HepG2 (cell line): ENCODE results near the gene PFN1. TPM values are rescaled to one million over a fixed set of nuclear protein-coding genes. Genes with fewer than 3 reads are reported as not detected.
A peak's percentile ranks its signal among the peaks of the same experiment; 100 is the strongest.

Experiments
- CREB1 ChIP-seq, 2 experiments: fragments of 450-650 bp in 1 of 2; IDR thresholded peaks; 2 replicates each; pipeline ENCODE4 v1.6.1; 2016 to 2017; ENCODE audit warnings: control low read depth in 1 of 2, mild to moderate bottlenecking in 1 of 2, missing compliant biosample characterization in 1 of 2, missing genetic modification characterization in 1 of 2
- IKZF5 ChIP-seq: IDR thresholded peaks from 2 replicates; pipeline ENCODE4 v1.6.1; 2018; ENCODE audit warnings: missing genetic modification reagents, mild to moderate bottlenecking, missing compliant biosample characterization
- MATR3 ChIP-seq: sonication (generic); formaldehyde crosslinking; IDR thresholded peaks from 2 replicates; pipeline ENCODE4 v1.4.0; 2020; ENCODE audit warnings: missing genetic modification reagents
- NCOA1 ChIP-seq: sonication (generic); formaldehyde crosslinking; IDR thresholded peaks from 2 replicates; pipeline ENCODE4 v1.9.0; 2021; ENCODE audit warnings: missing genetic modification reagents
- NONO ChIP-seq, 2 experiments: fragments of 450-650 bp in 1 of 2; sonication (generic) in 1 of 2; formaldehyde crosslinking in 1 of 2; IDR thresholded peaks in 1 of 2; conservative IDR thresholded peaks in 1 of 2; 2 replicates each; pipeline versions ENCODE4 v1.6.1 to v1.8.0; 2017 to 2022; ENCODE audit warnings: mild to moderate bottlenecking in 1 of 2, missing genetic modification reagents in 1 of 2, moderate library complexity in 1 of 2
- TBX2 ChIP-seq: sonication (generic); formaldehyde crosslinking; IDR thresholded peaks from 2 replicates; pipeline ENCODE4 v1.5.0; 2020; ENCODE audit warnings: missing genetic modification reagents, mild to moderate bottlenecking, borderline replicate concordance
- polyA plus RNA-seq, 8 experiments: library from polyadenylated mRNA; depleted of rRNA in 3 of 8; stranded (reverse) in 7 of 8; unstranded in 1 of 8; fragments of >200 nt; fragmentation: Illumina TruSeq in 4 of 8; extraction: Trizol in 4 of 8; gene quantifications; 2 replicates each; pipeline versions ENCODE4 v1.2.1 to v1.2.3, GENCODE V29; 2011 to 2016; ENCODE audit warnings: low read depth in 4 of 8, missing spikeins in 1 of 8, mixed read lengths in 1 of 8; ENCODE audit not compliant: insufficient read depth in 1 of 8
- total RNA-seq, 5 experiments: library from RNA; depleted of rRNA; stranded (reverse); fragments of >200 nt; fragmentation: Illumina TruSeq; extraction: Trizol; gene quantifications; 2 replicates each; pipeline ENCODE4 v1.2.3, GENCODE V29; 2016; ENCODE audit warnings: low read depth in 1 of 5
- TF ChIP-seq, protein P1 (sequence below): sonication (generic); formaldehyde crosslinking; IDR thresholded peaks from 2 replicates; pipeline ENCODE4 v1.9.0; 2021; ENCODE audit warnings: mild to moderate bottlenecking, missing genetic modification reagents
- TF ChIP-seq, protein P2 (sequence below): sonication (generic); formaldehyde crosslinking; IDR thresholded peaks from 2 replicates; pipeline ENCODE4 v1.8.1; 2023; ENCODE audit warnings: mild to moderate bottlenecking, missing genetic modification reagents, borderline replicate concordance
- TF ChIP-seq, protein P3 (sequence below), 2 experiments: fragments of 450-650 bp in 1 of 2; sonication (generic) in 1 of 2; formaldehyde crosslinking in 1 of 2; IDR thresholded peaks; 2 replicates each; pipeline versions ENCODE4 v1.6.1 to v1.8.0; 2016 to 2022; ENCODE audit warnings: antibody characterized with exemption in 1 of 2, mild to moderate bottlenecking in 1 of 2, missing genetic modification reagents in 1 of 2

PFN1 gene
- total and polyA plus RNA-seq, 2 of the 13 experiments (the other 11 are each of a cell fraction or from before 2014, with no cell fraction given), result 494 to 613 TPM

DNA sequence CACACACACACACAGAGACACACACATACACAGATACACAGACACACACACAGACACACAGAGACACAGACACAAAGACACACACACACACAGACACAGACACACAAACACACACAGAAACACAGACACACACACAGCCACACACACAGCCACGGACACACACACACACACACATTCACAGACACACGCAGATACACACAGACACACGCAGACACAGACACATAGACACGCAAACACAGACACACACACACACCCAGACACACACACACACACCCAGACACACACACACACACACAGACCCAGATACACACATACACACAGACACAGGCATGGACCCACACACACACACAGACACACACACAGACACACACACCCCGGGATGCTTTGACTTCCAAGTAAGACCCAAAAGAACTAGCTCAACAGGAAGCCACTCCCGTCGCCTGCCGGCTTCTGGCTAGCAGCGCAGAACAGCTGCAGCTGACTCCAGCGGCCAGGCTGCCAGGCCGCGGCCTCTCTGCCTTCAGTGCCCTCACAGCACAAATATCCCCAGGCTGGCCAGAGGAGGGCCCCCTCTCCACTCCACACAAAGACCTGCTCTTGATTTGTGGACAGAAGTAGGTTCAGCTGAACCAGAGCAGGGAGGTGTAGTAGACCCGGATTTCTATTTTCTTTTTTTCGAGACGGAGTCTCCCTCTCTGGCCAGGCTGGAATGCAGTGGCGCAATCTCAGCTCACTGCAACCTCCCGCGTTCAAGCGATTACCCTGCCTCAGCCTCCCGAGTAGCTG is 39.4 kb downstream of the PFN1 start (continued):
- TF ChIP-seq, protein P1, sequence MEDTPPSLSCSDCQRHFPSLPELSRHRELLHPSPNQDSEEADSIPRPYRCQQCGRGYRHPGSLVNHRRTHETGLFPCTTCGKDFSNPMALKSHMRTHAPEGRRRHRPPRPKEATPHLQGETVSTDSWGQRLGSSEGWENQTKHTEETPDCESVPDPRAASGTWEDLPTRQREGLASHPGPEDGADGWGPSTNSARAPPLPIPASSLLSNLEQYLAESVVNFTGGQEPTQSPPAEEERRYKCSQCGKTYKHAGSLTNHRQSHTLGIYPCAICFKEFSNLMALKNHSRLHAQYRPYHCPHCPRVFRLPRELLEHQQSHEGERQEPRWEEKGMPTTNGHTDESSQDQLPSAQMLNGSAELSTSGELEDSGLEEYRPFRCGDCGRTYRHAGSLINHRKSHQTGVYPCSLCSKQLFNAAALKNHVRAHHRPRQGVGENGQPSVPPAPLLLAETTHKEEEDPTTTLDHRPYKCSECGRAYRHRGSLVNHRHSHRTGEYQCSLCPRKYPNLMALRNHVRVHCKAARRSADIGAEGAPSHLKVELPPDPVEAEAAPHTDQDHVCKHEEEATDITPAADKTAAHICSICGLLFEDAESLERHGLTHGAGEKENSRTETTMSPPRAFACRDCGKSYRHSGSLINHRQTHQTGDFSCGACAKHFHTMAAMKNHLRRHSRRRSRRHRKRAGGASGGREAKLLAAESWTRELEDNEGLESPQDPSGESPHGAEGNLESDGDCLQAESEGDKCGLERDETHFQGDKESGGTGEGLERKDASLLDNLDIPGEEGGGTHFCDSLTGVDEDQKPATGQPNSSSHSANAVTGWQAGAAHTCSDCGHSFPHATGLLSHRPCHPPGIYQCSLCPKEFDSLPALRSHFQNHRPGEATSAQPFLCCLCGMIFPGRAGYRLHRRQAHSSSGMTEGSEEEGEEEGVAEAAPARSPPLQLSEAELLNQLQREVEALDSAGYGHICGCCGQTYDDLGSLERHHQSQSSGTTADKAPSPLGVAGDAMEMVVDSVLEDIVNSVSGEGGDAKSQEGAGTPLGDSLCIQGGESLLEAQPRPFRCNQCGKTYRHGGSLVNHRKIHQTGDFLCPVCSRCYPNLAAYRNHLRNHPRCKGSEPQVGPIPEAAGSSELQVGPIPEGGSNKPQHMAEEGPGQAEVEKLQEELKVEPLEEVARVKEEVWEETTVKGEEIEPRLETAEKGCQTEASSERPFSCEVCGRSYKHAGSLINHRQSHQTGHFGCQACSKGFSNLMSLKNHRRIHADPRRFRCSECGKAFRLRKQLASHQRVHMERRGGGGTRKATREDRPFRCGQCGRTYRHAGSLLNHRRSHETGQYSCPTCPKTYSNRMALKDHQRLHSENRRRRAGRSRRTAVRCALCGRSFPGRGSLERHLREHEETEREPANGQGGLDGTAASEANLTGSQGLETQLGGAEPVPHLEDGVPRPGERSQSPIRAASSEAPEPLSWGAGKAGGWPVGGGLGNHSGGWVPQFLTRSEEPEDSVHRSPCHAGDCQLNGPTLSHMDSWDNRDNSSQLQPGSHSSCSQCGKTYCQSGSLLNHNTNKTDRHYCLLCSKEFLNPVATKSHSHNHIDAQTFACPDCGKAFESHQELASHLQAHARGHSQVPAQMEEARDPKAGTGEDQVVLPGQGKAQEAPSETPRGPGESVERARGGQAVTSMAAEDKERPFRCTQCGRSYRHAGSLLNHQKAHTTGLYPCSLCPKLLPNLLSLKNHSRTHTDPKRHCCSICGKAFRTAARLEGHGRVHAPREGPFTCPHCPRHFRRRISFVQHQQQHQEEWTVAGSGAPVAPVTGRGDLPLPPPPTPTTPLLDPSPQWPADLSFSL (CRISPR knock-in tag), result peak; percentile 100
- TF ChIP-seq CREB1 (IDR thresholded peaks at IDR 0.05) (peak; percentile 3; the same call in 1 of the 2 replicates), CREB1 (CRISPR knock-in tag; IDR thresholded peaks at IDR 0.05) (no peak), TBX2 (0 out of 2 replicates have a peak, but pooled peaks have one; percentile 9), IKZF5 (CRISPR knock-in tag) (peak; percentile 10; the same call in 1 of the 2 replicates), MATR3 (no peak), NCOA1 (CRISPR knock-in tag) (peak; percentile 76; the same call in 1 of the 2 replicates), NONO (IDR thresholded peaks at IDR 0.05) (no peak), NONO (CRISPR knock-in tag; conservative IDR thresholded peaks at IDR 0.05) (peak; percentile 86)
- TF ChIP-seq, protein P2, sequence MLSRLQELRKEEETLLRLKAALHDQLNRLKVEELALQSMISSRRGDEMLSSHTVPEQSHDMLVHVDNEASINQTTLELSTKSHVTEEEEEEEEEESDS (CRISPR knock-in tag), result no peak
- TF ChIP-seq, protein P3, sequence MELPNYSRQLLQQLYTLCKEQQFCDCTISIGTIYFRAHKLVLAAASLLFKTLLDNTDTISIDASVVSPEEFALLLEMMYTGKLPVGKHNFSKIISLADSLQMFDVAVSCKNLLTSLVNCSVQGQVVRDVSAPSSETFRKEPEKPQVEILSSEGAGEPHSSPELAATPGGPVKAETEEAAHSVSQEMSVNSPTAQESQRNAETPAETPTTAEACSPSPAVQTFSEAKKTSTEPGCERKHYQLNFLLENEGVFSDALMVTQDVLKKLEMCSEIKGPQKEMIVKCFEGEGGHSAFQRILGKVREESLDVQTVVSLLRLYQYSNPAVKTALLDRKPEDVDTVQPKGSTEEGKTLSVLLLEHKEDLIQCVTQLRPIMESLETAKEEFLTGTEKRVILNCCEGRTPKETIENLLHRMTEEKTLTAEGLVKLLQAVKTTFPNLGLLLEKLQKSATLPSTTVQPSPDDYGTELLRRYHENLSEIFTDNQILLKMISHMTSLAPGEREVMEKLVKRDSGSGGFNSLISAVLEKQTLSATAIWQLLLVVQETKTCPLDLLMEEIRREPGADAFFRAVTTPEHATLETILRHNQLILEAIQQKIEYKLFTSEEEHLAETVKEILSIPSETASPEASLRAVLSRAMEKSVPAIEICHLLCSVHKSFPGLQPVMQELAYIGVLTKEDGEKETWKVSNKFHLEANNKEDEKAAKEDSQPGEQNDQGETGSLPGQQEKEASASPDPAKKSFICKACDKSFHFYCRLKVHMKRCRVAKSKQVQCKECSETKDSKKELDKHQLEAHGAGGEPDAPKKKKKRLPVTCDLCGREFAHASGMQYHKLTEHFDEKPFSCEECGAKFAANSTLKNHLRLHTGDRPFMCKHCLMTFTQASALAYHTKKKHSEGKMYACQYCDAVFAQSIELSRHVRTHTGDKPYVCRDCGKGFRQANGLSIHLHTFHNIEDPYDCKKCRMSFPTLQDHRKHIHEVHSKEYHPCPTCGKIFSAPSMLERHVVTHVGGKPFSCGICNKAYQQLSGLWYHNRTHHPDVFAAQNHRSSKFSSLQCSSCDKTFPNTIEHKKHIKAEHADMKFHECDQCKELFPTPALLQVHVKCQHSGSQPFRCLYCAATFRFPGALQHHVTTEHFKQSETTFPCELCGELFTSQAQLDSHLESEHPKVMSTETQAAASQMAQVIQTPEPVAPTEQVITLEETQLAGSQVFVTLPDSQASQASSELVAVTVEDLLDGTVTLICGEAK (IDR thresholded peaks at IDR 0.05), result no peak
- TF ChIP-seq, protein P3 (CRISPR knock-in tag; IDR thresholded peaks at IDR 0.05), result no peak
